AG10803 (cell line): Measurements from ENCODE around the gene TUBGCP6.

Experiments used
- DNase-seq: peaks from one replicate; pipeline ENCODE4 v3.0.0; 2010; ENCODE audit warnings: low read depth
- H3K4me3 ChIP-seq: 2 replicates; pipeline ENCODE4 v1.5.1; 2011; ENCODE audit warnings: mild to moderate bottlenecking, low read length, control low read depth
- CTCF ChIP-seq: conservative IDR thresholded peaks from 2 replicates; pipeline ENCODE4 v1.5.1; 2011; ENCODE audit warnings: mild to moderate bottlenecking, low read length, control low read depth, inconsistent platforms

Gene TUBGCP6

GRCh38 chr22:50229370-50229769, 15.5 kb downstream of the TUBGCP6 start:
- no peak for DNase-seq
- no peak overlapping the region for H3K4me3 ChIP-seq
- TF ChIP-seq CTCF: no peak

DNA sequence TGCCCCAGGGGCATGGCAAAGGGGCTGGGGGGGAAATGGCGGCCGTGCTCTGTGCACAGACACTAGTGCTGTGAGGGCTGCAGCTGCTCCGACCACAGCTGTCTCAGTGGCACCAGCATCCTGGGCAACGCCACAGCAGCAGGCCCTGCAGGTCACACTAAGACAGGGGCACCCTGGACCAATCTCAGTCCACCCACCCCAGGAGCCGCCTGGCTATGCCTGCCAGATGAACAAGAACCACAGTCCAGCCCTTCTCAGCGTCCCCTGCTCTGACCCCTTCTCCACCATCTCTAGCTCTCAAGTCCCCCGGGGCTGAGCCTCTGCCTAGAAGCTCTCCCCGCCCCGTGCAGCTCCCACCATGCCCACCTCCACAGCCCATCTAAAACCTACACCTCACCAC, 16.5 kb downstream of the TUBGCP6 start:
- no peak overlapping the region for H3K4me3 ChIP-seq
- TF ChIP-seq CTCF: no peak
- no peak for DNase-seq

- H3K4me3 ChIP-seq: no peak overlapping the region
- DNase-seq: no peak
- no peak for TF ChIP-seq CTCF
Observed at GRCh38 chr22:50227579-50228215, 17.1 kb downstream of the TUBGCP6 start.

DNA sequence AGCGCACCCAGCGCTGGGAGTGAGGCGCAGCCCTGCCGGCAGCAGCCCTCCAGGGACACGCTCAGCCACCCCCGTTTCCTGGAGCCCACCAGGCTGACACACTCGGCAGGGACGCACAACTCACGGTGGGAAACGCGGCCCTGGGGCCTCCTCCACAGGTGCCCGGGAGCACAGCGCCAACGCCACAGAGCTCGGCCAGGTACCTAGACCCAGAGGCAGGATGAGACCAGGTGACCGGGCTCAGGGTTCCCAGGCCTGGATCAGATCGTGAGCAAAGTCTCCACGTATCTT, 18.0 kb downstream of the TUBGCP6 start:
- no peak for DNase-seq
- no peak overlapping the region for H3K4me3 ChIP-seq
- no peak for TF ChIP-seq CTCF

DNA sequence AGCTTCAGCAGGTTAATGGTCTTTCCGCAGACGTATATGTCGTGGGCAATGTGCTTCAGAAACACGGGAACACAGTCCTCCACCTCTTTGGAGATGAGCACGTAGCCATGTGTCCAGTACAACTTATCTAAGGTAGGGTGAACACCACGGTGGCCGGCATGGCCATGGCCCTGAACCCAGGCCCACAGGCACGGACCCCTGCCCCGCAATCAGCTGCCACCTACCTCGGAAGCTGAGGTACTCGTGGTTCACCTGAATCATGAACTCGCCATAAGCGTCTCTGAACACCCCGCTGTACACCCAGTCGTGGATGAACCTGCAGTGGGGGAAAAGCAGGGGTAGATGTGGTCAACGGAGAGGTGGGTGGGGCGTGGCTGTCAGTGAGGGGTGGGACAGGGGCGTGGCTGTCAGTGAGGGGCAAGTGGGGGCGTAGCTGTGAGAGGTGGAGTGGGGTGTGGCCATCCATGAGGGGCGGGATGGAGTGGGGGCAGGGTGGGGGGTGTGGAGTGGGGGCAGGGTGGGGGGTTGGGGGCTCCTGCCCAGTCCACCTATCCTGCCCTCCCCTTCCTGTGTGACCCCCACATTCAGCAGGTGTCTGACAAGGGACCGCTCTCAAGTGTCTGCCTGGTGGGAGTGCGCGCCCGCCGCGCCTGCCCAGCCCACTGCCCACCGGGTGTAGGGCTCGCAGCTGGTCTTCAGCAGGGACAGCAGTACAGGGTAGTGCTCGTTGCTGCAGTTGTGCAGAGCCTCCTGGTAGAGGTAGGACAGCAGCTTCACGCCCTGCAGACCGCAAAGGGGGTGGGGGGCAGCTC, 18.6 kb downstream of the TUBGCP6 start:
- H3K4me3 ChIP-seq: no peak overlapping the region
- no peak for TF ChIP-seq CTCF
- DNase-seq: no peak

DNA sequence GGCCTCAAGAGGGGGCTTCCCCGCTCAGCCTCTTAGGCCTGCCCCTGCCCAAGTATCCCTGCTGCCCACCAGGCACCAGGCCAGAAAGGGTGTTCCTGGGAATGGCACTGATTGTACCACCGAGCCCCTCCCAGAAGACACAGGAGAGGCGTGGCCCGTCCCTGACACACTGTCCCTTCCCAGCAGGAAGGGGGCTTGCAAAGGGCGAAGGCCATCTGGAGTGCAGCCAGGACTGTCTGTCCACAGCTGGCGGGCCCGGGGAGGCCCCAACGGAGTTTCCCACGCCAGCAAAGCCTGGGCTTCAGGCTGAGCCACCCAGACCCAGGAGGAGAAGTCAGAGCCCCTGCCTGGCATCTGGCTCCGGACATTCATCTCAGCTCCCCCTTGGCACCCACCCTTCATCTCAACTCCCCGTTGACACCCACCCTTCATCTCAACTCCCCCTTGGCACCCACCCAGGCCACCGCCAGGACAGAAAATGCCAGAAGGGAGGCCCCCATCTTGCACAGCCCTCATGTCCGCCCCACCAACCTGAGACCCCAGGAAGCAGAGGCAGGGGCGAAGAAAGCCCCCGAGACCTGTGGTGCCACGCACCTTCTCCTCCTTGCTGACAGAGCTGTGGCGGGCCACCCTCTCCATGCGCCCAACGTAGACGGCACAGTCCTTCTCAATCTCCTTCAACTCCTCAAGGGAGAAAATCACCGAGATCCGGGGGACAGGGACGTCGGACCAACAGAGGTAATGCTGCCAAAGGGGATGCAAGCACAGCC, 19.4 kb downstream of the TUBGCP6 start:
- no peak for DNase-seq
- TF ChIP-seq CTCF: no peak
- H3K4me3 ChIP-seq: no peak overlapping the region
